Brain pericyte (primary cell): ENCODE data around the gene NIN.

ENCODE experiments used
- DNase-seq: peaks from one replicate; pipeline ENCODE4 v3.0.0-alpha.2; 2012; ENCODE audit warnings: low read depth, low spot score

Gene NIN

GRCh38 chr14:50763382-50764007 is 67.5 kb downstream of the NIN start:
- peak; percentile 67 for DNase-seq

- DNase-seq = no peak
These were observed 68.0 kb downstream of the NIN start for GRCh38 chr14:50762931-50763300.

GRCh38 chr14:50762001-50762930 is 68.7 kb downstream of the NIN start:
- DNase-seq = no peak

- no peak for DNase-seq
These were observed 71.0 kb downstream of the NIN start for GRCh38 chr14:50759800-50760543.

GRCh38 chr14:50758945-50759344 is 72.0 kb downstream of the NIN start:
- DNase-seq = no peak

GRCh38 chr14:50758305-50758704 is 72.7 kb downstream of the NIN start:
- no peak for DNase-seq

GRCh38 chr14:50757702-50758101 is 73.3 kb downstream of the NIN start:
- DNase-seq = no peak

GRCh38 chr14:50756300-50756699 is 74.7 kb downstream of the NIN start:
- no peak for DNase-seq

- DNase-seq = no peak
These were observed 80.6 kb downstream of the NIN start for GRCh38 chr14:50750323-50750722.

- DNase-seq = no peak
These were observed 85.4 kb downstream of the NIN start for GRCh38 chr14:50745401-50746058.

- no peak for DNase-seq
These were observed 86.7 kb downstream of the NIN start for GRCh38 chr14:50744231-50744630.

- DNase-seq = no peak
These were observed 89.4 kb downstream of the NIN start for GRCh38 chr14:50741567-50741966.

GRCh38 chr14:50740856-50741255 is 90.1 kb downstream of the NIN start:
- no peak for DNase-seq

GRCh38 chr14:50739186-50739585 is 91.8 kb downstream of the NIN start:
- DNase-seq = no peak

GRCh38 chr14:50736932-50737419 is 94.0 kb downstream of the NIN start:
- DNase-seq = no peak

GRCh38 chr14:50734950-50735695 is 95.8 kb downstream of the NIN start:
- DNase-seq = no peak

- no peak for DNase-seq
These were observed 97.5 kb downstream of the NIN start for GRCh38 chr14:50733494-50733893.

- no peak for DNase-seq
These were observed 102.1 kb downstream of the NIN start for GRCh38 chr14:50728836-50729235.

- no peak for DNase-seq
These were observed 104.4 kb downstream of the NIN start for GRCh38 chr14:50726372-50727107.

- DNase-seq = no peak
These were observed 105.2 kb downstream of the NIN start for GRCh38 chr14:50725761-50726160.
